ENCODE results near the gene PGGHG. TPM values are rescaled to one million over a fixed set of nuclear protein-coding genes. Genes with fewer than 3 reads are reported as not detected.
A peak's percentile ranks its signal among the peaks of the same experiment; 100 is the strongest.

The PGGHG gene
- polyA plus RNA-seq, 1 donor (not counting 4 experiments of a cell fraction or from before 2014, with no cell fraction given): 4.3 TPM

DNA sequence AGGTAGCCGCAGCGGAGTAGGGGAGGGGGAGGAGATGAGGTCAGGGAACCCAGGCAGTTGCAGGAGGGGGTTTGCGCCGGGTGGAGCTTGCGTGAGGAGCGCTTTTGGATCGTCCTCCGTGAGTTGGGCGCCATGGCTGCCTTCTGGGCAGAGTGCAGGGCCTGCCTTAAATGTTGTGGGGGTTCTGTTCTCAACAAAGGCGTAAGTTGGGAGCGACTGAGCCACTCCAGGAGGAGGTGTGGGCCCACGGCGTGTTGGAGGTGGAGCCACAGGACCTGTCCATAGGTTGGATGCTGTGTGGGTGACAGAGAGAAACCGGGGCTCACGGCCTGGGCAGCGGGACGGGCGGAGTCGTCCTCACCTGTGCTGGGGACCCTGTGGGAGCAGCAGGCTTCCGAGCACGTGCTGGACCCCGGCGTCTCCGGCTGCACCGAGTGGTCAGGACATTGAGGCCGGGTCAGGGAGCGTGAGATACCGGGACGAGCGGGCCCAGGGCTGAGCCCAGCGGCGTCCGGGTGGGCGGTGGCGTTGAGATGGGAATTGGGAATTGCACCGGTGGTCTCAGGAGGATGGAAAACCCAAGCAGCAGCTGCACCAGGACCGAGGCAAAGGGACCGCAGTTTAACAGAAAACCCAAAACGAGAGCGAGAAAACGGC, 977 bp upstream of the PGGHG start:
- H3K36me3 ChIP-seq (ENCODE audit: control insufficient read depth in 2 of 2, extremely low read depth in 1 of 2, insufficient read depth in 2 of 2, low read length in 2 of 2): no peaks in the 10 kb centered on the region
- H3K9me3 ChIP-seq (ENCODE audit: control insufficient read depth, low read depth, low read length): no peaks in the 10 kb centered on the region
- no peak overlapping the region for H3K27ac ChIP-seq (ENCODE audit: control insufficient read depth, insufficient read depth, low read length)
- DNase-seq (ENCODE audit: low read depth, low spot score): no peak
- peak overlapping the region; percentile 86 for H3K4me2 ChIP-seq (ENCODE audit: control insufficient read depth, extremely low read depth, insufficient read depth, low read depth, low read length)
- dilution Hi-C loops (cut with MboI; ENCODE audit: extremely low pct_ligation_motif_present, low sequenced_read_pairs): no loop called here
- H3K9ac ChIP-seq (ENCODE audit: control insufficient read depth, extremely low read depth, insufficient read depth, low read length): peak overlapping the region; percentile 44
- no peaks in the 10 kb centered on the region for H3K79me2 ChIP-seq (ENCODE audit: control insufficient read depth, insufficient read depth, low read length)
- H4K20me1 ChIP-seq (ENCODE audit: control insufficient read depth, extremely low read depth, insufficient read depth, low read length): no peaks in the 10 kb centered on the region
- peaks cover 7% of the 10 kb centered on the region for H3K4me1 ChIP-seq (ENCODE audit: control insufficient read depth, extremely low read depth, insufficient read depth, low read length)
- H2AFZ ChIP-seq (ENCODE audit: control insufficient read depth, low read length): peak overlapping the region; percentile 78
- FAIRE-seq: no peak
- peaks cover 33% of the 10 kb centered on the region for H3K27me3 ChIP-seq (ENCODE audit: control insufficient read depth, extremely low read depth, insufficient read depth, low read length)
- TF ChIP-seq EZH2 (IDR thresholded peaks at IDR 0.05; ENCODE audit: low read length): no peak
- TF ChIP-seq, protein P1, sequence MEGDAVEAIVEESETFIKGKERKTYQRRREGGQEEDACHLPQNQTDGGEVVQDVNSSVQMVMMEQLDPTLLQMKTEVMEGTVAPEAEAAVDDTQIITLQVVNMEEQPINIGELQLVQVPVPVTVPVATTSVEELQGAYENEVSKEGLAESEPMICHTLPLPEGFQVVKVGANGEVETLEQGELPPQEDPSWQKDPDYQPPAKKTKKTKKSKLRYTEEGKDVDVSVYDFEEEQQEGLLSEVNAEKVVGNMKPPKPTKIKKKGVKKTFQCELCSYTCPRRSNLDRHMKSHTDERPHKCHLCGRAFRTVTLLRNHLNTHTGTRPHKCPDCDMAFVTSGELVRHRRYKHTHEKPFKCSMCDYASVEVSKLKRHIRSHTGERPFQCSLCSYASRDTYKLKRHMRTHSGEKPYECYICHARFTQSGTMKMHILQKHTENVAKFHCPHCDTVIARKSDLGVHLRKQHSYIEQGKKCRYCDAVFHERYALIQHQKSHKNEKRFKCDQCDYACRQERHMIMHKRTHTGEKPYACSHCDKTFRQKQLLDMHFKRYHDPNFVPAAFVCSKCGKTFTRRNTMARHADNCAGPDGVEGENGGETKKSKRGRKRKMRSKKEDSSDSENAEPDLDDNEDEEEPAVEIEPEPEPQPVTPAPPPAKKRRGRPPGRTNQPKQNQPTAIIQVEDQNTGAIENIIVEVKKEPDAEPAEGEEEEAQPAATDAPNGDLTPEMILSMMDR (optimal IDR thresholded peaks at IDR 0.05 in 1 of 3, IDR thresholded peaks at IDR 0.05 in 1 of 3, conservative IDR thresholded peaks at IDR 0.05 in 1 of 3; ENCODE audit: extremely low read depth in 1 of 3, insufficient read depth in 2 of 3, low read length in 3 of 3): no peak
- H3K4me3 ChIP-seq (ENCODE audit: control insufficient read depth in 2 of 3, extremely low read depth in 1 of 3, insufficient read depth in 2 of 3, low read depth in 1 of 3, low read length in 3 of 3): peak overlapping the region; percentile 35 to 75 (median 54)
- H3K9me1 ChIP-seq (ENCODE audit: control insufficient read depth, extremely low read depth, insufficient read depth, low read length): no peaks in the 10 kb centered on the region

DNA sequence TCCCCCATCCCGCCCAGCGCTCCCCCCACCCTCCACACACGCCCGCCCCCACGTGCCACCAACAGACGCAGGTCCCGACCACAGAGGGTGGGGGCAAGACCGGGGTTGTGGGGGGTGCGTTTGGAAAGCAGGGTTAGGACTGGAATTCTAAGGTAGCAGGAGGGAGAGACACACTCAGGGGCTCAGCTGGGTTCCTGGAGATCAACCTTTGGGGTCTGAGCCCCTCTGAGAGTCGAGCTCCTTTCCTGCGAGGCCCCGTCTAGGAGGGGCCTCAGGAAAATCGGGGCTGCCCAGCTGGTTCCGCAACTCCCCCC, 429 bp downstream of the PGGHG start:
- H3K27me3 ChIP-seq (ENCODE audit: control insufficient read depth, extremely low read depth, insufficient read depth, low read length): peaks cover 30% of the 10 kb centered on the region
- no peaks in the 10 kb centered on the region for H3K9me1 ChIP-seq (ENCODE audit: control insufficient read depth, extremely low read depth, insufficient read depth, low read length)
- H3K4me1 ChIP-seq (ENCODE audit: control insufficient read depth, extremely low read depth, insufficient read depth, low read length): peaks cover 7% of the 10 kb centered on the region
- H2AFZ ChIP-seq (ENCODE audit: control insufficient read depth, low read length): no peak overlapping the region
- H3K79me2 ChIP-seq (ENCODE audit: control insufficient read depth, insufficient read depth, low read length): no peaks in the 10 kb centered on the region
- dilution Hi-C loops (cut with MboI; ENCODE audit: extremely low pct_ligation_motif_present, low sequenced_read_pairs): no loop called here
- no peaks in the 10 kb centered on the region for H3K36me3 ChIP-seq (ENCODE audit: control insufficient read depth in 2 of 2, extremely low read depth in 1 of 2, insufficient read depth in 2 of 2, low read length in 2 of 2)
- H3K9ac ChIP-seq (ENCODE audit: control insufficient read depth, extremely low read depth, insufficient read depth, low read length): no peak overlapping the region
- no peak for DNase-seq (ENCODE audit: low read depth, low spot score)
- TF ChIP-seq, protein P1 (optimal IDR thresholded peaks at IDR 0.05 in 1 of 3, IDR thresholded peaks at IDR 0.05 in 1 of 3, conservative IDR thresholded peaks at IDR 0.05 in 1 of 3; ENCODE audit: extremely low read depth in 1 of 3, insufficient read depth in 2 of 3, low read length in 3 of 3): no peak
- no peak for TF ChIP-seq EZH2 (IDR thresholded peaks at IDR 0.05; ENCODE audit: low read length)
- no peak overlapping the region for H3K4me2 ChIP-seq (ENCODE audit: control insufficient read depth, extremely low read depth, insufficient read depth, low read depth, low read length)
- FAIRE-seq: no peak
- no peaks in the 10 kb centered on the region for H4K20me1 ChIP-seq (ENCODE audit: control insufficient read depth, extremely low read depth, insufficient read depth, low read length)
- H3K9me3 ChIP-seq (ENCODE audit: control insufficient read depth, low read depth, low read length): no peaks in the 10 kb centered on the region
- H3K27ac ChIP-seq (ENCODE audit: control insufficient read depth, insufficient read depth, low read length): no peak overlapping the region
- H3K4me3 ChIP-seq (ENCODE audit: control insufficient read depth in 2 of 3, extremely low read depth in 1 of 3, insufficient read depth in 2 of 3, low read depth in 1 of 3, low read length in 3 of 3): peak overlapping the region in 1 of 3 experiments; percentile 2

Measured in keratinocyte (primary cell).